ENCODE data around the gene GPR37L1. TPM values are rescaled to one million over a fixed set of nuclear protein-coding genes. Genes with fewer than 3 reads are reported as not detected.
A peak's percentile ranks its signal among the peaks of the same experiment; 100 is the strongest.

GPR37L1 gene
- polyA plus RNA-seq, 3 donors = 0.03 to 0.04 (median 0.03) TPM

- DNase-seq (ENCODE audit: low read depth in 3 of 3, low spot score in 2 of 3) = no peak
These were observed 29.7 kb downstream of the GPR37L1 start for GRCh38 chr1:202152399-202152798.

GRCh38 chr1:202153284-202153683 lies 30.6 kb downstream of the GPR37L1 start:
- no peak for DNase-seq (ENCODE audit: low read depth in 3 of 3, low spot score in 2 of 3)

- no peak for DNase-seq (ENCODE audit: low read depth in 3 of 3, low spot score in 2 of 3)
These were observed 31.5 kb downstream of the GPR37L1 start for GRCh38 chr1:202154148-202154765.

- peak in 2 of 3 donors; percentile 45 to 64 for DNase-seq (ENCODE audit: low read depth in 3 of 3, low spot score in 2 of 3)
These were observed 32.2 kb downstream of the GPR37L1 start for GRCh38 chr1:202154766-202155477.

- DNase-seq (ENCODE audit: low read depth in 3 of 3, low spot score in 2 of 3) = no peak
These were observed 32.8 kb downstream of the GPR37L1 start for GRCh38 chr1:202155478-202156021.

GRCh38 chr1:202156590-202156989 lies 33.9 kb downstream of the GPR37L1 start:
- DNase-seq (ENCODE audit: low read depth in 3 of 3, low spot score in 2 of 3) = no peak

GRCh38 chr1:202157945-202158344 lies 35.2 kb downstream of the GPR37L1 start:
- DNase-seq (ENCODE audit: low read depth in 3 of 3, low spot score in 2 of 3) = no peak

- no peak for DNase-seq (ENCODE audit: low read depth in 3 of 3, low spot score in 2 of 3)
These were observed 36.3 kb downstream of the GPR37L1 start for GRCh38 chr1:202158810-202159533.

GRCh38 chr1:202159534-202160371 lies 37.0 kb downstream of the GPR37L1 start:
- no peak for DNase-seq (ENCODE audit: low read depth in 3 of 3, low spot score in 2 of 3)

GRCh38 chr1:202160377-202160940 lies 37.7 kb downstream of the GPR37L1 start, which contains the start of gene PTPN7:
TSS of gene PTPN7 (minus strand) at chr1:202160602. CDS start at chr1:202159402, 1,200 bp downstream.
- DNase-seq (ENCODE audit: low read depth in 3 of 3, low spot score in 2 of 3) = no peak

GRCh38 chr1:202161151-202162046 lies 38.7 kb downstream of the GPR37L1 start:
- no peak for DNase-seq (ENCODE audit: low read depth in 3 of 3, low spot score in 2 of 3)

GRCh38 chr1:202162047-202162417 lies 39.3 kb downstream of the GPR37L1 start:
- DNase-seq (ENCODE audit: low read depth in 3 of 3, low spot score in 2 of 3) = no peak

- no peak for DNase-seq (ENCODE audit: low read depth in 3 of 3, low spot score in 2 of 3)
These were observed 39.9 kb downstream of the GPR37L1 start for GRCh38 chr1:202162418-202163280.

- DNase-seq (ENCODE audit: low read depth in 3 of 3, low spot score in 2 of 3) = no peak
These were observed 40.9 kb downstream of the GPR37L1 start for GRCh38 chr1:202163281-202164270.

- no peak for DNase-seq (ENCODE audit: low read depth in 3 of 3, low spot score in 2 of 3)
These were observed 41.7 kb downstream of the GPR37L1 start for GRCh38 chr1:202164271-202165037.

- DNase-seq (ENCODE audit: low read depth in 3 of 3, low spot score in 2 of 3) = no peak
These were observed 42.7 kb downstream of the GPR37L1 start for GRCh38 chr1:202165267-202165941.
